ENCODE data around the gene ULK4. TPM values are rescaled to one million over a fixed set of nuclear protein-coding genes. Genes with fewer than 3 reads are reported as not detected.

The ULK4 gene
- total and polyA plus RNA-seq, 2 of the 8 experiments (the other 6 are each of a cell fraction or from before 2014, with no cell fraction given) = 3.0 to 10.8 TPM

DNA sequence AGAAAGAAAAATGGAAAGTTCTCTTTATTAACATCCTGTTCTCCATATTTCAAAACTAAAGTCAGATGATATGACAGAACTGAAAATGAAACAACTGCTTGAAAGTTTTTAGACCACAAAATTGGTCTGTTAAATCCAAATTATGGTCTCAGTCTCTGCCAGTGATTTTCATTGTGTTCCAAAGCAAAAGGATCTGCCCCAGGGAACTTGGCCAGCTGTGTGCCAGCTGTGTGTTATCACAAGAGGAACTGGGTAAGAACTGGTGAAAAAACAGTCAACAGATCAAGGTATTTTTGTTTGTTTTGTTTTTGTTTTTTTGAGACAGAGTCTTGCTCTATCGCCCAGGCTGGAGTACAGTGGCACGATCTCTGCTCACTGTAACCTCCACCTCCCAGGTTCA, 439.3 kb downstream of the ULK4 start:
- no peaks in the 10 kb centered on the region for H3K9me3 ChIP-seq (ENCODE audit: insufficient read depth in 2 of 2, low read depth in 1 of 2, low read length in 1 of 2)
- no peak overlapping the region for H2BK20ac ChIP-seq (ENCODE audit: low read length)
- no peak overlapping the region for H2BK120ac ChIP-seq (replicated peaks; ENCODE audit: low read depth, low read length)
- no peak overlapping the region for H3K14ac ChIP-seq (ENCODE audit: insufficient read length)
- POLR2A ChIA-PET (ENCODE audit: partially characterized antibody) = no interaction called here
- H3K27ac ChIP-seq (ENCODE audit: low read depth, low read length) = no peak overlapping the region
- H3K56ac ChIP-seq (replicated peaks; ENCODE audit: insufficient read length, low read depth, low read length) = no peak overlapping the region
- no peak overlapping the region for H2BK5ac ChIP-seq (ENCODE audit: low read depth, low read length)
- H2AFZ ChIP-seq (ENCODE audit: low read length) = no peak overlapping the region
- no peak overlapping the region for H2AK5ac ChIP-seq (ENCODE audit: low read depth, low read length)
- no peak for TF ChIP-seq HDAC2 (IDR thresholded peaks at IDR 0.05; ENCODE audit: borderline replicate concordance in 1 of 2, low read depth in 2 of 2, low read length in 2 of 2)
- no peak for TF ChIP-seq RAD21 (IDR thresholded peaks at IDR 0.05 in 1 of 2, conservative IDR thresholded peaks at IDR 0.05 in 1 of 2; ENCODE audit: low read depth in 2 of 2, low read length in 2 of 2)
- TF ChIP-seq TAF1 (IDR thresholded peaks at IDR 0.05; ENCODE audit: low read depth, low read length) = no peak
- TF ChIP-seq, protein P1, sequence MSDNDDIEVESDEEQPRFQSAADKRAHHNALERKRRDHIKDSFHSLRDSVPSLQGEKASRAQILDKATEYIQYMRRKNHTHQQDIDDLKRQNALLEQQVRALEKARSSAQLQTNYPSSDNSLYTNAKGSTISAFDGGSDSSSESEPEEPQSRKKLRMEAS (IDR thresholded peaks at IDR 0.05) = no peak
- no peak for TF ChIP-seq SIN3A (conservative IDR thresholded peaks at IDR 0.05 in 1 of 2, IDR thresholded peaks at IDR 0.05 in 1 of 2; ENCODE audit: low read depth in 1 of 2, low read length in 2 of 2)
- no peak for TF ChIP-seq JUND (IDR thresholded peaks at IDR 0.05; ENCODE audit: low read length)
- no peak for TF ChIP-seq TEAD4 (IDR thresholded peaks at IDR 0.05; ENCODE audit: low read depth, low read length)
- TF ChIP-seq TCF12 (IDR thresholded peaks at IDR 0.05; ENCODE audit: low read depth, low read length) = no peak
- TF ChIP-seq, protein P2, sequence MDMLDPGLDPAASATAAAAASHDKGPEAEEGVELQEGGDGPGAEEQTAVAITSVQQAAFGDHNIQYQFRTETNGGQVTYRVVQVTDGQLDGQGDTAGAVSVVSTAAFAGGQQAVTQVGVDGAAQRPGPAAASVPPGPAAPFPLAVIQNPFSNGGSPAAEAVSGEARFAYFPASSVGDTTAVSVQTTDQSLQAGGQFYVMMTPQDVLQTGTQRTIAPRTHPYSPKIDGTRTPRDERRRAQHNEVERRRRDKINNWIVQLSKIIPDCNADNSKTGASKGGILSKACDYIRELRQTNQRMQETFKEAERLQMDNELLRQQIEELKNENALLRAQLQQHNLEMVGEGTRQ (IDR thresholded peaks at IDR 0.05; ENCODE audit: low read length) = no peak
- TF ChIP-seq CHD2 (IDR thresholded peaks at IDR 0.05; ENCODE audit: low read length) = no peak
- TF ChIP-seq BCL11A (IDR thresholded peaks at IDR 0.05; ENCODE audit: low read depth in 2 of 2, low read length in 2 of 2) = no peak
- TF ChIP-seq RNF2 (IDR thresholded peaks at IDR 0.05; ENCODE audit: borderline replicate concordance, low read depth, low read length, missing control alignments, poor library complexity, severe bottlenecking) = no peak
- H3K9ac ChIP-seq (replicated peaks in 1 of 4; ENCODE audit: extremely low read depth in 1 of 4, low read depth in 3 of 4, low read length in 3 of 4) = no peak overlapping the region
- peaks cover 0 to 2% (median 0%) of the 10 kb centered on the region in 4 experiments; a peak in 2 of 7 replicates for H3K4me1 ChIP-seq (replicated peaks in 1 of 4; ENCODE audit: control insufficient read depth in 3 of 4, insufficient read depth in 4 of 4, low read length in 3 of 4)
- H3K23me2 ChIP-seq (ENCODE audit: low read depth, low read length) = no peaks in the 10 kb centered on the region
- H4K5ac ChIP-seq (ENCODE audit: insufficient read length, low read depth, low read length) = no peak overlapping the region
- H3K79me1 ChIP-seq (ENCODE audit: low read depth, low read length) = no peaks in the 10 kb centered on the region
- no peak for FAIRE-seq
- H3K4me2 ChIP-seq (ENCODE audit: insufficient read depth in 1 of 2, low read depth in 2 of 2, low read length in 2 of 2) = no peak overlapping the region
- H3K18ac ChIP-seq (ENCODE audit: extremely low read depth, low read length) = no peak overlapping the region
- no peak overlapping the region for H2BK15ac ChIP-seq (ENCODE audit: low read length)
- H3K23ac ChIP-seq (ENCODE audit: insufficient read length) = no peak overlapping the region
- H3K4me3 ChIP-seq (ENCODE audit: extremely low read depth in 1 of 4, insufficient read depth in 2 of 4, low read depth in 3 of 4, low read length in 4 of 4) = no peak overlapping the region
- H4K8ac ChIP-seq (ENCODE audit: extremely low read depth, insufficient read depth, low read length) = no peak overlapping the region
- no peak overlapping the region for H3K4ac ChIP-seq (replicated peaks; ENCODE audit: insufficient read length, low read depth, low read length)
- CTCF ChIA-PET (ENCODE audit: partially characterized antibody) = interaction anchor here (1.7 kb wide), 1 partner anchor 58 kb away, joined by 3 read pairs; no protein-coding TSS in a partner anchor
- no peaks in the 10 kb centered on the region for H3K79me2 ChIP-seq (ENCODE audit: control insufficient read depth in 1 of 2, insufficient read depth in 2 of 2, low read length in 2 of 2)
- no peak for DNase-seq (ENCODE audit: low read depth in 1 of 2, low spot score in 2 of 2)
- H2BK12ac ChIP-seq (ENCODE audit: low read depth, low read length) = no peak overlapping the region
- H3K36me3 ChIP-seq (ENCODE audit: control insufficient read depth in 2 of 4, insufficient read depth in 4 of 4, low read length in 3 of 4) = no peaks in the 10 kb centered on the region
- no peaks in the 10 kb centered on the region for H3K27me3 ChIP-seq (replicated peaks in 1 of 4; ENCODE audit: control insufficient read depth in 3 of 4, extremely low read depth in 1 of 4, insufficient read depth in 3 of 4, low read length in 3 of 4)
- H4K20me1 ChIP-seq (replicated peaks in 1 of 2; ENCODE audit: control insufficient read depth in 1 of 2, insufficient read depth in 2 of 2, low read length in 2 of 2) = no peaks in the 10 kb centered on the region
- 100% methylated on average over 2 of the region's 2 CpGs; no CpG with 5 or more reads in 1 of the 2 experiments for WGBS, 2 experiments (ENCODE audit: extremely low coverage in 1 of 2, insufficient coverage in 1 of 2, insufficient read length in 1 of 2, insufficient replicate concordance in 2 of 2, low coverage in 1 of 2, low lambda C conversion rate in 2 of 2, missing lambda C conversion rate in 1 of 2)
- no peak overlapping the region for H4K91ac ChIP-seq (replicated peaks; ENCODE audit: insufficient read length, low read length)

All from H1 (cell line).